ENCODE measurements around the gene UQCC5.

Gene UQCC5

GRCh38 chr3:52507359-52507758, 29.0 kb upstream of the UQCC5 start:
- peak; percentile 28 for ATAC-seq
- TF ChIP-seq CREB5 (CRISPR knock-in tag; IDR thresholded peaks at IDR 0.05; ENCODE audit: low read depth) (no peak), CSRNP3 (CRISPR knock-in tag; IDR thresholded peaks at IDR 0.05) (no peak), ZFP30 (CRISPR knock-in tag; IDR thresholded peaks at IDR 0.05) (no peak), ZNF8 (CRISPR knock-in tag; IDR thresholded peaks at IDR 0.05) (no peak), BACH2 (CRISPR knock-in tag; IDR thresholded peaks at IDR 0.05; ENCODE audit: borderline replicate concordance) (no peak), ESRRG (CRISPR knock-in tag; IDR thresholded peaks at IDR 0.05) (no peak), SNAI2 (CRISPR knock-in tag; IDR thresholded peaks at IDR 0.05) (no peak), TSHZ2 (CRISPR knock-in tag; IDR thresholded peaks at IDR 0.05) (no peak), TOX (CRISPR knock-in tag; IDR thresholded peaks at IDR 0.05; ENCODE audit: borderline replicate concordance) (no peak), ISL1 (CRISPR knock-in tag; IDR thresholded peaks at IDR 0.05) (no peak), GLIS3 (CRISPR knock-in tag; IDR thresholded peaks at IDR 0.05) (no peak), ZFP3 (CRISPR knock-in tag; IDR thresholded peaks at IDR 0.05) (no peak), PPARA (CRISPR knock-in tag; IDR thresholded peaks at IDR 0.05; ENCODE audit: borderline replicate concordance) (no peak), OSR1 (CRISPR knock-in tag; IDR thresholded peaks at IDR 0.05) (no peak), POU6F1 (CRISPR knock-in tag; IDR thresholded peaks at IDR 0.05; ENCODE audit: borderline replicate concordance, low read depth) (no peak), ZNF70 (CRISPR knock-in tag; IDR thresholded peaks at IDR 0.05) (no peak)

GRCh38 chr3:52509753-52510328, 26.6 kb upstream of the UQCC5 start:
- ATAC-seq: no peak
- no peak for TF ChIP-seq TOX (CRISPR knock-in tag; IDR thresholded peaks at IDR 0.05; ENCODE audit: borderline replicate concordance)
- no peak for TF ChIP-seq TSHZ2 (CRISPR knock-in tag; IDR thresholded peaks at IDR 0.05)
- TF ChIP-seq BACH2 (CRISPR knock-in tag; IDR thresholded peaks at IDR 0.05; ENCODE audit: borderline replicate concordance): no peak
- TF ChIP-seq CSRNP3 (CRISPR knock-in tag; IDR thresholded peaks at IDR 0.05): no peak
- TF ChIP-seq TCF4 (CRISPR knock-in tag; IDR thresholded peaks at IDR 0.05; ENCODE audit: borderline replicate concordance): no peak
- TF ChIP-seq POU6F1 (CRISPR knock-in tag; IDR thresholded peaks at IDR 0.05; ENCODE audit: borderline replicate concordance, low read depth): no peak
- no peak for TF ChIP-seq ARNTL (CRISPR knock-in tag; IDR thresholded peaks at IDR 0.05; ENCODE audit: borderline replicate concordance, low read depth)
- no peak for TF ChIP-seq OSR1 (CRISPR knock-in tag; IDR thresholded peaks at IDR 0.05)
- no peak for TF ChIP-seq ISL1 (CRISPR knock-in tag; IDR thresholded peaks at IDR 0.05)
- TF ChIP-seq PPARA (CRISPR knock-in tag; IDR thresholded peaks at IDR 0.05; ENCODE audit: borderline replicate concordance): no peak
- TF ChIP-seq ZFP3 (CRISPR knock-in tag; IDR thresholded peaks at IDR 0.05): no peak
- no peak for TF ChIP-seq RARB (CRISPR knock-in tag; IDR thresholded peaks at IDR 0.05)
- no peak for TF ChIP-seq ZNF565 (CRISPR knock-in tag; conservative IDR thresholded peaks at IDR 0.05; ENCODE audit: low read depth)
- no peak for TF ChIP-seq ESRRG (CRISPR knock-in tag; IDR thresholded peaks at IDR 0.05)
- TF ChIP-seq ZNF70 (CRISPR knock-in tag; IDR thresholded peaks at IDR 0.05): no peak
- TF ChIP-seq GLIS3 (CRISPR knock-in tag; IDR thresholded peaks at IDR 0.05): no peak
- TF ChIP-seq ZC3H10 (CRISPR knock-in tag; IDR thresholded peaks at IDR 0.05): no peak

Data from SK-N-SH treated with all-trans-retinoic acid at 6 μM for 48 hours (cell line).